ENCODE data around the gene MAML2. TPM values are rescaled to one million over a fixed set of nuclear protein-coding genes. Genes with fewer than 3 reads are reported as not detected.

The MAML2 gene
- total RNA-seq, 1 experiment from 2014 or later, result 2.7 TPM

DNA sequence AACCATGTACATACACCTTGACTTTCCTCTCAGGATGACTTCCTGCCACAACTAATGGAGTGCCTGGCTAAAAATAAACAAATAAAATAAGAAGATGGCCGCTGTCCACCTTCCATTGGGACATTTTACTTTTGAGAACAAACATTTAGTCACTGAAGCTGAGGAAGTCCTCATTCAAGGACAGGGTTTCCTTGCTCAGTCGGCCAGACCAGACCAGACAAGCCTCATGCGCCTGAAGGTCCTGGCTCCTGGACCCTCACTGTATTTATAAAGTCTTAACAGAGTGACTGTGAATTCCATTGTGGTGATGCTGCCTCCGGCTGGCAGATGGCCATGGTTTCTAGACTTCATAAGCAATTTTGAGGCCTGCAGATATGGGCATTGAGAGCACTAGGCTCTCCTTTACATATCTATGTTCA, 114.5 kb downstream of the MAML2 start:
- no peak overlapping the region for H3K4ac ChIP-seq (ENCODE audit: low read depth, low read length)
- H3K79me1 ChIP-seq (ENCODE audit: insufficient read depth, low read depth, low read length, poor library complexity, severe bottlenecking), result no peaks in the 10 kb centered on the region
- H2BK120ac ChIP-seq (ENCODE audit: low read depth, low read length, poor library complexity, severe bottlenecking), result no peak overlapping the region
- Mint-ChIP-seq H3K9me3 (no peaks in the 10 kb centered on the region), H3K27ac (peak overlapping the region in 1 of 3 experiments; percentile 28; a peak in 1 of 7 replicates), H3K4me3 (no peak overlapping the region), H3K4me1 (peaks cover 3 to 7% of the 10 kb centered on the region in 2 experiments; a peak in 2 of 4 replicates), H3K36me3 (ENCODE audit: insufficient read depth in 1 of 3, low read depth in 3 of 3) (no peaks in the 10 kb centered on the region; a peak in 1 of 7 replicates), H3K27me3 (ENCODE audit: low read depth) (no peaks in the 10 kb centered on the region)
- H3K9ac ChIP-seq (ENCODE audit: extremely low read depth, insufficient read length, low read length), result no peak overlapping the region
- H2BK12ac ChIP-seq (ENCODE audit: insufficient read length, low read depth, low read length), result no peak overlapping the region
- no peaks in the 10 kb centered on the region for H3K23me2 ChIP-seq (ENCODE audit: insufficient read length, low read depth, low read length, poor library complexity, severe bottlenecking)
- no peak overlapping the region for H3K27ac ChIP-seq (ENCODE audit: insufficient read length, low read depth, low read length)
- no peak overlapping the region for H3K18ac ChIP-seq (ENCODE audit: insufficient read length, low read depth, low read length)
- no peak overlapping the region for H4K8ac ChIP-seq (replicated peaks; ENCODE audit: insufficient read length, low read depth, low read length)
- no peak overlapping the region for H3K4me2 ChIP-seq (ENCODE audit: insufficient read depth, insufficient read length, low read length)
- H2AK5ac ChIP-seq (ENCODE audit: insufficient read length, low read length), result no peak overlapping the region
- H2AFZ ChIP-seq (ENCODE audit: low read length), result no peak overlapping the region
- H3K9me3 ChIP-seq (ENCODE audit: control insufficient read depth, low read depth, low read length), result no peaks in the 10 kb centered on the region
- no peaks in the 10 kb centered on the region for H4K20me1 ChIP-seq (ENCODE audit: control insufficient read depth, insufficient read depth, insufficient read length)
- no peak overlapping the region for H3K23ac ChIP-seq (ENCODE audit: insufficient read length, low read depth, low read length)
- no peak overlapping the region for H2BK20ac ChIP-seq (ENCODE audit: low read depth, low read length, poor library complexity, severe bottlenecking)
- no peak overlapping the region for H2BK5ac ChIP-seq (ENCODE audit: insufficient read length, low read length)
- no peaks in the 10 kb centered on the region for H3K79me2 ChIP-seq (ENCODE audit: insufficient read depth, low read length)
- H2BK15ac ChIP-seq (ENCODE audit: low read depth, low read length), result no peak overlapping the region
- no peak overlapping the region for H3T11ph ChIP-seq (ENCODE audit: low read length)
- H4K91ac ChIP-seq (ENCODE audit: insufficient read length, low read depth, low read length), result no peak overlapping the region
- no CpG with 5 or more reads among the region's 4 CpGs for whole genome bisulfite sequencing (ENCODE audit: extremely low coverage, insufficient read length, low lambda C conversion rate)
- DNase-seq, result no peak
- H3K4me1 ChIP-seq (ENCODE audit: insufficient read depth, low read length), result no peaks in the 10 kb centered on the region; the same call in 1 of the 2 replicates
- H4K5ac ChIP-seq (ENCODE audit: insufficient read length, low read depth, low read length), result no peak overlapping the region
- H3K14ac ChIP-seq (ENCODE audit: insufficient read depth, low read length), result no peak overlapping the region
- H3K56ac ChIP-seq (ENCODE audit: insufficient read length, low read depth, low read length), result no peak overlapping the region
- H3K27me3 ChIP-seq (ENCODE audit: insufficient read depth, low read length), result no peaks in the 10 kb centered on the region
- TF ChIP-seq, protein P1, sequence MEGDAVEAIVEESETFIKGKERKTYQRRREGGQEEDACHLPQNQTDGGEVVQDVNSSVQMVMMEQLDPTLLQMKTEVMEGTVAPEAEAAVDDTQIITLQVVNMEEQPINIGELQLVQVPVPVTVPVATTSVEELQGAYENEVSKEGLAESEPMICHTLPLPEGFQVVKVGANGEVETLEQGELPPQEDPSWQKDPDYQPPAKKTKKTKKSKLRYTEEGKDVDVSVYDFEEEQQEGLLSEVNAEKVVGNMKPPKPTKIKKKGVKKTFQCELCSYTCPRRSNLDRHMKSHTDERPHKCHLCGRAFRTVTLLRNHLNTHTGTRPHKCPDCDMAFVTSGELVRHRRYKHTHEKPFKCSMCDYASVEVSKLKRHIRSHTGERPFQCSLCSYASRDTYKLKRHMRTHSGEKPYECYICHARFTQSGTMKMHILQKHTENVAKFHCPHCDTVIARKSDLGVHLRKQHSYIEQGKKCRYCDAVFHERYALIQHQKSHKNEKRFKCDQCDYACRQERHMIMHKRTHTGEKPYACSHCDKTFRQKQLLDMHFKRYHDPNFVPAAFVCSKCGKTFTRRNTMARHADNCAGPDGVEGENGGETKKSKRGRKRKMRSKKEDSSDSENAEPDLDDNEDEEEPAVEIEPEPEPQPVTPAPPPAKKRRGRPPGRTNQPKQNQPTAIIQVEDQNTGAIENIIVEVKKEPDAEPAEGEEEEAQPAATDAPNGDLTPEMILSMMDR (conservative IDR thresholded peaks at IDR 0.05), result no peak
